Right lobe of liver (tissue), 6 donors: ENCODE data around the gene PELI2. TPM values are rescaled to one million over a fixed set of nuclear protein-coding genes. Genes with fewer than 3 reads are reported as not detected.

Source experiments
- ATAC-seq, 4 donors: fragments of 200-7000 bp; cut with Tn5 transposase; one replicate each; pipeline ENCODE4 v1.9.1; 2020; ENCODE audit warnings: mild to moderate bottlenecking in 4 of 4, moderate library complexity in 4 of 4
- DNase-seq, 3 donors: peaks; one replicate each; pipeline ENCODE4 v3.0.0-alpha.2; 2020
- H3K27ac ChIP-seq, 3 donors: fragments of 200-600 bp; one replicate each; pipeline ENCODE4 v1.8.0; 2022
- H3K27me3 ChIP-seq, 2 donors: fragments of 200-600 bp; one replicate each; pipeline ENCODE4 v1.8.0; 2022
- H3K36me3 ChIP-seq, 4 donors: fragments of 200-600 bp; sonication (generic) in 1 of 4; one replicate each; pipeline versions ENCODE4 v1.5.1 to v1.8.0; 2017 to 2022; ENCODE audit warnings: control low read depth in 1 of 4
- H3K4me1 ChIP-seq, 4 donors: fragments of 200-600 bp; sonication (generic) in 1 of 4; one replicate each; pipeline versions ENCODE4 v1.5.1 to v1.8.0; 2017 to 2022; ENCODE audit warnings: control low read depth in 1 of 4
- H3K4me3 ChIP-seq, 3 donors: fragments of 200-600 bp; one replicate each; pipeline ENCODE4 v1.8.0; 2022
- H3K9me3 ChIP-seq, 4 donors: fragments of 200-600 bp; sonication (generic) in 1 of 4; one replicate each; pipeline versions ENCODE4 v1.5.1 to v1.8.0; 2017 to 2022; ENCODE audit warnings: control low read depth in 1 of 4
- POLR2A ChIP-seq: fragments of 450-650 bp; IDR thresholded peaks from one replicate; pipeline ENCODE4 v1.6.1; 2017; ENCODE audit warnings: antibody characterized with exemption, mild to moderate bottlenecking
- WGBS: methylation state at CpG from one replicate; pipeline ENCODE4 v1.1.6; 2018; ENCODE audit warnings: low coverage, low lambda C conversion rate; ENCODE audit not compliant: insufficient coverage; ENCODE audit errors: missing lambda C conversion rate; 5-methylcytosine and 5-hydroxymethylcytosine counted together
- intact Hi-C, 2 donors: fragments of 100-400 bp; cut with DNase I; formaldehyde crosslinking; loops; one replicate each; pipeline versions ENCODE4 v1.11.2 to v1.14.1; 2022
- total RNA-seq, 6 experiments: library from RNA; depleted of rRNA in 2 of 6; stranded (reverse); fragments of >200 nt in 2 of 6; fragmentation: NEBNext Ultra II Directional in 3 of 6; extraction: Animal tissue kit (Norgen Biotek cat#: 25700) in 3 of 6; gene quantifications; one replicate each; pipeline versions ENCODE4 v1.1.0 to v1.2.4, GENCODE V29; 2016 to 2023
- TF ChIP-seq, protein P1 (sequence below), 4 donors: fragments of 200-600 bp in 3 of 4; fragments of 450-650 bp in 1 of 4; IDR thresholded peaks; one replicate each; pipeline versions ENCODE4 v1.5.1 to v1.8.0; 2016 to 2022; ENCODE audit warnings: antibody characterized with exemption in 4 of 4, mild to moderate bottlenecking in 2 of 4
- donor health status: DM: no; HTN: yes; CAD: no.
- donor health status: DM: no; HTN: no; CAD: no.
- donor health status: DM: no; HTN: no; CAD: no.
- donor health status: DM: no; HTN: yes; CAD: no.
- donor health status: DM: no; HTN: yes; CAD: no.

PELI2 gene
- total RNA-seq, 6 experiments from 2014 or later: 1.1 to 3.2 (median 1.9) TPM

DNA sequence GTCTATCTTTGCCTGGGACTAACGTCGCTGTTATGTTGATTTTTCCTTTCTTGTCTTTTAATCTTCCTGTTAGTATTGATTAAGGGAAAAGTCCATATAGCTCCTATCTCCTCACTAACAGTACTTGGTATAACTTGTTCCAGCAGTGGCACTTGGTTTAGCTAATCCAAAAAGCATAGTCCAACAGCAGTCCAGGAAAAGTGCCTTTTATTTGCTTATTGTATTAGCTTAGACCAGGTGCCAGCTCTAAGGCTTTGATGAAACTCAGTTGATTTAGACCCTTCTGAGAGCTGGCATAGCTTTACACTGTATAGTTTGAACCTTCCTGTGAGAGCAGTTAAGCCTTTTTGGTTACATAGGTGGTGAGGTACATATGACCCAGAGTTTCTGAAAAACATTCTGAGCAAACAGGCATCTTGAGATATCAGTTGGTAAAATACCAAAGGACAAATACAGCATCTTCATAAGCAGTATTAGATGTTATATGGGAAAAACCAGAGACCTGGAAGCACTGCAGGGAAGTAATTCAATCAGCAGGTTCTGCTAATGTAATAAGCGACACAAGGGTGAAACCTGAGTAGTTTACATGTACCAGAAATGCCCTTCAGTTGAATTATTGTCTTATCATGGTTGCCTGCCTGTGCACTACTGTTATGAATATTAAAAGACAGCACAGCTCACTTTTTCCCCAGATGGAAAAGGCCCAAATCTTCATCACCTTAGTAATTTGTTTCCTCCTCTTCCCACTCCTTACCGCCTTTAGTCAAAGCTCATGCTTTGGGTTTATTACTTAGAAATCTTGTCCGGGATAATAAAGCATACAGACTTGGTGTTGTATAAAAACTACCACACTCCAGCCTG is 13.0 kb downstream of the PELI2 start:
- peak; percentile 55 to 81 (median 74) for ATAC-seq
- H3K4me1 ChIP-seq: peaks cover 0 to 19% (median 7%) of the 10 kb centered on the region in 4 donors
- DNase-seq: no peak
- H3K27me3 ChIP-seq: no peaks in the 10 kb centered on the region
- H3K4me3 ChIP-seq: no peak overlapping the region
- TF ChIP-seq, protein P1, sequence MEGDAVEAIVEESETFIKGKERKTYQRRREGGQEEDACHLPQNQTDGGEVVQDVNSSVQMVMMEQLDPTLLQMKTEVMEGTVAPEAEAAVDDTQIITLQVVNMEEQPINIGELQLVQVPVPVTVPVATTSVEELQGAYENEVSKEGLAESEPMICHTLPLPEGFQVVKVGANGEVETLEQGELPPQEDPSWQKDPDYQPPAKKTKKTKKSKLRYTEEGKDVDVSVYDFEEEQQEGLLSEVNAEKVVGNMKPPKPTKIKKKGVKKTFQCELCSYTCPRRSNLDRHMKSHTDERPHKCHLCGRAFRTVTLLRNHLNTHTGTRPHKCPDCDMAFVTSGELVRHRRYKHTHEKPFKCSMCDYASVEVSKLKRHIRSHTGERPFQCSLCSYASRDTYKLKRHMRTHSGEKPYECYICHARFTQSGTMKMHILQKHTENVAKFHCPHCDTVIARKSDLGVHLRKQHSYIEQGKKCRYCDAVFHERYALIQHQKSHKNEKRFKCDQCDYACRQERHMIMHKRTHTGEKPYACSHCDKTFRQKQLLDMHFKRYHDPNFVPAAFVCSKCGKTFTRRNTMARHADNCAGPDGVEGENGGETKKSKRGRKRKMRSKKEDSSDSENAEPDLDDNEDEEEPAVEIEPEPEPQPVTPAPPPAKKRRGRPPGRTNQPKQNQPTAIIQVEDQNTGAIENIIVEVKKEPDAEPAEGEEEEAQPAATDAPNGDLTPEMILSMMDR (IDR thresholded peaks at IDR 0.05): no peak
- TF ChIP-seq POLR2A: no peak
- no peak overlapping the region for H3K27ac ChIP-seq
- 56% methylated on average over 5 of the region's 5 CpGs for WGBS
- no peaks in the 10 kb centered on the region for H3K9me3 ChIP-seq
- intact Hi-C loops: no loop called here
- H3K36me3 ChIP-seq: no peaks in the 10 kb centered on the region

DNA sequence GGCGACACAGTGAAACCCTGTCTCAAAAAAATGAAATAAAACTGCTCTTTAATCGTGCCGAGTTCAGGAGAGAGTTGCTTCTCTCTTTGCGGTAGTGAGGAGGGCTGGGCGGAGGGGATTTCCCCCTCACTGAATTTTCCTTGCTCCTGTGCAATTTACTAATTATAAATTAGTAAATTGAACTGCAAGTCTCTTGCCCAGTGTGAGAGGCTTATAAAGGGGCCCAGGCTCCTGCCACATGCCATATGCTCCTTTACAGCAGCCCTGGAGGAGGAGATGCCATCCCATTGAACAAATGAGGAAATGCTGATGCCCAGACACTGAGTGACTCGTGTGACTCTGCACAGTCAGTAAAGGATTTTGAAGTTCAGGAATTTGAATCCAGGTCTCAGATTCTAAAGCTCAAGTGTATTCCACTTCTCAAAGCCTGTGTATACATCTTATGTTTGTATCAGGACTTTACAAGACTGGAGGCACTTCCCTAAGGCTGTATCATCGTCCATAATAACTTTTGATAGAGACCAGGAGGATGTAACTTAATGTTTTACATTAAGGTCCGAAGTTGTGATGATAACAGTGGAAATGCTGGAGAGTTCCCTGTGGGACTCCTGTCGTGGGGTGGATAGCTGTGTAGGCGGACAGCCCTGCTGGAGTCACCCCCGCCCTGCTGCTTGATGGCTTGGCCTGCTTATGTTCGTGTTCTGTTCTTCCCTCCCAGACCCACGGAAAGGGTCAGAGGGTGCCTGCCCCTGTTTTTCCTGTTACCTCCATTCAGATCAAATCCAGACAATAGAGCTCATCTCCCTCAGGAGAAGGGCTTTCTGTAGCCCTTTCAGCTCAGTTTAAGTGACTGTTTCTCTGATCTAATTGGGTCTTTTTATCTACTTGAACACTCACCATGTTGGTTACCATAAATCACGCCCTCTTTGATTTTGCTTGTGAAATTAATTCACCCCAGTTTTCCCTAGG is 13.9 kb downstream of the PELI2 start:
- no peak for ATAC-seq
- DNase-seq: no peak
- intact Hi-C loops: no loop called here
- Histone ChIP-seq H3K36me3 (no peaks in the 10 kb centered on the region), H3K27me3 (no peaks in the 10 kb centered on the region), H3K4me1 (peaks cover 0 to 19% (median 7%) of the 10 kb centered on the region in 4 donors), H3K9me3 (no peaks in the 10 kb centered on the region), H3K4me3 (no peak overlapping the region), H3K27ac (no peak overlapping the region)
- 74% methylated on average over 13 of the region's 14 CpGs for WGBS
- no peak for TF ChIP-seq POLR2A
- TF ChIP-seq, protein P1 (IDR thresholded peaks at IDR 0.05): no peak

DNA sequence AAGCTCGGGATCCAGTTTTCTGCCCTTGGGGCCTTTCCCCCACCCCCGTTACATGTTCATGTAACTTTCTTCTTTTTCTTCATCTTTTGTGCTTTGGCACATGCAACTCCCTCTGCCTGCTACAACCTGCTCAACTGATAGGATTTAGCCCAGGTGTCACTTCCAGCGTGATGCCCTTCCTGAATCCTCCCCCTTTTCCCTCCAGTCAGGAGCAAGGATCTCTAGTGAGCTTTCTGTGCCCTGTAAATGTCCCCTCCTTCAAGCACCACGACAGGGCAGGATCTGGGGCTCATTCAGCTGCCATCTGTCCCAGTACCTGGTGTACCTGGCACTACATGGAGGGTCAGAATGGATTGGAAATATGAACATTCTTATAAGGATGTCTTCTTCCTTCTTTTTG is 15.3 kb downstream of the PELI2 start:
- no peak for DNase-seq
- Histone ChIP-seq H3K4me3 (no peak overlapping the region), H3K36me3 (no peaks in the 10 kb centered on the region), H3K4me1 (peaks cover 0 to 19% (median 7%) of the 10 kb centered on the region in 4 donors), H3K27ac (no peak overlapping the region), H3K9me3 (no peaks in the 10 kb centered on the region), H3K27me3 (no peaks in the 10 kb centered on the region)
- TF ChIP-seq, protein P1 (IDR thresholded peaks at IDR 0.05): no peak
- TF ChIP-seq POLR2A: no peak
- intact Hi-C loops: no loop called here
- 64% methylated on average over 4 of the region's 4 CpGs for WGBS
- no peak for ATAC-seq

DNA sequence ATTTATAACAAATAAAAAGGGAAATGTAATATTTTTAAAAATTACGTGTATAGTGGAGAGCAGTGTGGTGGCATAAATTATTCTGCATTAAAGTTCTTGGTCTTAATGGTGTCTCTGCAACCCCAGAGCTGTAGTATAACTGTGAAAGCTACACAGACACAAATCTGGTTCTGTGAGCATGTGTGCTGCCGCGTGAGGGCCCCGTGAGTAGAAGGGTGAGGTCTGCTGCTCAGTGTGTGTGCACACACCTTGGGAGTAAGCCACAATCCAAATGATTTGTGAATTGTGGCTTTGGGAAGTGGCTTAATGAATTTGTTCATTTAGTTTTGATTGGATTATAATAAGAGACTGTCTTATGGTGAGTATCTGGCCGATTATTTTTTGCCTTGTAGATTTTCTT is 16.8 kb downstream of the PELI2 start:
- Histone ChIP-seq H3K4me1 (peaks cover 0 to 14% (median 5%) of the 10 kb centered on the region in 4 donors), H3K4me3 (no peak overlapping the region), H3K36me3 (no peaks in the 10 kb centered on the region), H3K27ac (no peak overlapping the region), H3K9me3 (no peaks in the 10 kb centered on the region), H3K27me3 (no peaks in the 10 kb centered on the region)
- TF ChIP-seq, protein P1 (IDR thresholded peaks at IDR 0.05): no peak
- no peak for TF ChIP-seq POLR2A
- 43% methylated on average over 5 of the region's 5 CpGs for WGBS
- intact Hi-C loops: no loop called here
- ATAC-seq (no peak), DNase-seq (no peak)
